IMR-90 (cell line): ENCODE measurements around the gene SFTA2. TPM values are rescaled to one million over a fixed set of nuclear protein-coding genes. Genes with fewer than 3 reads are reported as not detected.

Source experiments
- ATAC-seq: fragments of 200-7000 bp; cut with Tn5 transposase; 2 replicates; pipeline ENCODE4 v1.9.1; 2020; ENCODE audit warnings: low read depth, mild to moderate bottlenecking, moderate library complexity
- BruUV-seq: library from RNA; stranded (reverse); fragments of 400-500 nt; replicated peaks from 2 replicates; lab custom pipeline; 2021; lab: Mats Ljungman, UMichigan
- CTCF ChIA-PET: fragments of 300-600 bp; formaldehyde crosslinking; extraction: SDS; loops from one replicate; lab custom pipeline; 2021; ENCODE audit warnings: antibody characterized with exemption; lab: Yijun Ruan, JAX
- POLR2A ChIA-PET: fragments of 300-600 bp; sonication (Branson Sonifier 250); formaldehyde crosslinking; loops from one replicate; lab custom pipeline; 2022; ENCODE audit warnings: antibody characterized with exemption; ENCODE audit not compliant: unreplicated experiment; lab: Charles Lee
- DNase-seq: peaks from one replicate; pipeline ENCODE4 v3.0.0; 2013
- H2AFZ ChIP-seq: replicated peaks from 2 replicates; pipeline ENCODE3; 2013; ENCODE audit warnings: low read length, mild to moderate bottlenecking; ENCODE audit not compliant: poor library complexity
- H2AK5ac ChIP-seq: 2 replicates; pipeline ENCODE4 v1.6.1; 2013; ENCODE audit warnings: low read depth, low read length, inconsistent platforms
- H2AK9ac ChIP-seq: replicated peaks from 2 replicates; pipeline ENCODE3; 2013; ENCODE audit warnings: mild to moderate bottlenecking, low read depth, low read length, moderate library complexity; ENCODE audit not compliant: poor library complexity
- H2BK120ac ChIP-seq: 2 replicates; pipeline ENCODE4 v1.6.1; 2013; ENCODE audit warnings: low read depth, low read length, inconsistent platforms
- H2BK15ac ChIP-seq: 3 replicates; pipeline ENCODE4 v1.6.1; 2013; ENCODE audit warnings: low read depth, low read length, inconsistent platforms
- H2BK20ac ChIP-seq: 2 replicates; pipeline ENCODE4 v1.6.1; 2013; ENCODE audit warnings: low read depth, mild to moderate bottlenecking, inconsistent platforms, low read length, moderate library complexity
- H2BK5ac ChIP-seq: 2 replicates; pipeline ENCODE4 v1.6.1; 2013; ENCODE audit warnings: mild to moderate bottlenecking, low read depth, low read length, inconsistent platforms; ENCODE audit not compliant: poor library complexity, severe bottlenecking
- H3K14ac ChIP-seq: replicated peaks from 2 replicates; pipeline ENCODE4 v1.6.1; 2013; ENCODE audit warnings: low read depth, low read length, inconsistent platforms
- H3K18ac ChIP-seq: 2 replicates; pipeline ENCODE4 v1.6.1; 2013; ENCODE audit warnings: low read depth, low read length, control low read depth
- H3K23ac ChIP-seq: 2 replicates; pipeline ENCODE4 v1.6.1; 2013; ENCODE audit warnings: low read depth, low read length, inconsistent platforms
- H3K27ac ChIP-seq: 2 replicates; pipeline ENCODE4 v1.5.1; 2013; ENCODE audit warnings: mild to moderate bottlenecking, control low read depth, low read length; ENCODE audit not compliant: insufficient read depth
- H3K27me3 ChIP-seq: 2 replicates; pipeline ENCODE4 v1.6.1; 2013; ENCODE audit warnings: low read length; ENCODE audit not compliant: control insufficient read depth, insufficient read depth
- H3K36me3 ChIP-seq: 2 replicates; pipeline ENCODE4 v1.6.1; 2013; ENCODE audit warnings: low read length, mixed read lengths; ENCODE audit not compliant: control insufficient read depth, insufficient read depth
- H3K4ac ChIP-seq: 2 replicates; pipeline ENCODE4 v1.6.1; 2013; ENCODE audit warnings: low read depth, low read length, inconsistent platforms
- H3K4me1 ChIP-seq: 2 replicates; pipeline ENCODE4 v1.6.1; 2013; ENCODE audit warnings: low read length, mixed read lengths; ENCODE audit not compliant: control insufficient read depth, insufficient read depth
- H3K4me2 ChIP-seq: 2 replicates; pipeline ENCODE4 v1.6.1; 2013; ENCODE audit warnings: low read depth, mild to moderate bottlenecking, control low read depth, low read length, moderate library complexity
- H3K4me3 ChIP-seq: 2 replicates; pipeline ENCODE4 v1.5.1; 2013; ENCODE audit warnings: low read depth, mild to moderate bottlenecking, control low read depth, low read length, moderate library complexity; ENCODE audit not compliant: insufficient read depth
- H3K56ac ChIP-seq: 2 replicates; pipeline ENCODE4 v1.6.1; 2013; ENCODE audit warnings: low read length, inconsistent platforms; ENCODE audit not compliant: insufficient read depth; ENCODE audit errors: extremely low read depth
- H3K79me1 ChIP-seq, 2 experiments: 2 replicates each; pipeline ENCODE4 v1.6.1; 2013; ENCODE audit warnings: low read length in 2 of 2, inconsistent platforms in 1 of 2, low read depth in 1 of 2
- H3K9ac ChIP-seq: 2 replicates; pipeline ENCODE4 v1.6.1; 2013; ENCODE audit warnings: low read depth, low read length, control low read depth
- H3K9me1 ChIP-seq: 2 replicates; pipeline ENCODE4 v1.6.1; 2013; ENCODE audit warnings: low read length, inconsistent platforms; ENCODE audit not compliant: insufficient read depth
- H3K9me3 ChIP-seq: 2 replicates; pipeline ENCODE4 v1.6.1; 2013; ENCODE audit warnings: low read length; ENCODE audit not compliant: control insufficient read depth, insufficient read depth
- H4K20me1 ChIP-seq: 2 replicates; pipeline ENCODE4 v1.6.1; 2013; ENCODE audit warnings: low read length, inconsistent platforms; ENCODE audit not compliant: insufficient read depth
- H4K5ac ChIP-seq: 2 replicates; pipeline ENCODE4 v1.6.1; 2013; ENCODE audit warnings: mild to moderate bottlenecking, low read depth, low read length, control low read depth
- H4K8ac ChIP-seq, 2 experiments: 2 replicates each; pipeline ENCODE4 v1.6.1; 2013; ENCODE audit warnings: low read depth in 2 of 2, low read length in 2 of 2, control low read depth in 1 of 2, inconsistent platforms in 1 of 2
- H4K91ac ChIP-seq: 2 replicates; pipeline ENCODE4 v1.6.1; 2013; ENCODE audit warnings: low read depth, low read length, inconsistent platforms; ENCODE audit not compliant: insufficient read depth
- BHLHE40 ChIP-seq: fragments of 150-350 bp; IDR thresholded peaks from 2 replicates; pipeline ENCODE4 v1.6.1; 2016; ENCODE audit warnings: mild to moderate bottlenecking, low read depth, low read length
- CEBPB ChIP-seq: IDR thresholded peaks from 2 replicates; pipeline ENCODE4 v1.6.1; 2012; ENCODE audit warnings: low read depth, low read length, improper control_type of control experiment
- CHD1 ChIP-seq: IDR thresholded peaks from 2 replicates; pipeline ENCODE4 v1.6.1; 2012; ENCODE audit warnings: low read depth, low read length, improper control_type of control experiment
- CTCF ChIP-seq: conservative IDR thresholded peaks from 2 replicates; pipeline ENCODE4 v1.5.1; 2012; ENCODE audit warnings: mild to moderate bottlenecking, low read depth, low read length, improper control_type of control experiment
- ELK1 ChIP-seq: fragments of 150-350 bp; IDR thresholded peaks from 2 replicates; pipeline ENCODE4 v1.6.1; 2016; ENCODE audit warnings: low read depth, mild to moderate bottlenecking, low read length, moderate library complexity, borderline replicate concordance
- FOS ChIP-seq: fragments of 150-350 bp; IDR thresholded peaks from 2 replicates; pipeline ENCODE4 v1.6.1; 2016; ENCODE audit warnings: low read depth, low read length
- MAFK ChIP-seq: IDR thresholded peaks from 2 replicates; pipeline ENCODE4 v1.6.1; 2012; ENCODE audit warnings: low read depth, low read length, improper control_type of control experiment
- MAZ ChIP-seq: IDR thresholded peaks from 2 replicates; pipeline ENCODE4 v1.6.1; 2012; ENCODE audit warnings: low read depth, mild to moderate bottlenecking, low read length, improper control_type of control experiment, moderate library complexity, borderline replicate concordance
- MXI1 ChIP-seq: IDR thresholded peaks from 2 replicates; pipeline ENCODE4 v1.6.1; 2012; ENCODE audit warnings: low read depth, mild to moderate bottlenecking, low read length, moderate library complexity, borderline replicate concordance
- NFE2L2 ChIP-seq: fragments of 150-350 bp; IDR thresholded peaks from 2 replicates; pipeline ENCODE4 v1.6.1; 2016; ENCODE audit warnings: low read depth, mild to moderate bottlenecking, low read length
- POLR2A ChIP-seq: IDR thresholded peaks from 2 replicates; pipeline ENCODE4 v1.6.1; 2012; ENCODE audit warnings: mild to moderate bottlenecking, low read depth, low read length
- RAD21 ChIP-seq: IDR thresholded peaks from 2 replicates; pipeline ENCODE4 v1.6.1; 2012; ENCODE audit warnings: low read length, improper control_type of control experiment
- RCOR1 ChIP-seq: IDR thresholded peaks from 2 replicates; pipeline ENCODE4 v1.6.1; 2012; ENCODE audit warnings: mild to moderate bottlenecking, low read length, improper control_type of control experiment; ENCODE audit not compliant: insufficient replicate concordance
- USF2 ChIP-seq: fragments of 150-350 bp; IDR thresholded peaks from 2 replicates; pipeline ENCODE4 v1.6.1; 2017; ENCODE audit warnings: mild to moderate bottlenecking, antibody characterized with exemption, low read length, low read depth
- WGBS, 2 experiments: methylation state at CpG; one replicate each; pipeline versions ENCODE4 v1.1.5 to v1.1.7; 2013; ENCODE audit warnings: missing lambda C conversion rate in 2 of 2; ENCODE audit not compliant: insufficient read length in 1 of 2; ENCODE audit errors: extremely low coverage in 2 of 2; 5-methylcytosine and 5-hydroxymethylcytosine counted together
- dilution Hi-C: fragments of 300-500 bp; cut with HindIII; formaldehyde crosslinking; loops from one replicate; pipeline ENCODE4 v1.14.3; 2018; ENCODE audit warnings: low sequenced_read_pairs; ENCODE audit not compliant: unreplicated experiment
- in situ Hi-C: fragments of 300-500 bp; cut with MboI; formaldehyde crosslinking; loops from 3 replicates; pipeline ENCODE4 v1.14.3; 2019; ENCODE audit warnings: low sequenced_read_pairs, inconsistent platforms, mixed read lengths
- intact Hi-C: fragments of 100-400 bp; cut with micrococcal nuclease; formaldehyde crosslinking; loops from 2 replicates; pipeline ENCODE4 v1.10.0; 2022
- polyA plus RNA-seq, 3 experiments: library from polyadenylated mRNA; depleted of rRNA; stranded (reverse); fragments of >200 nt; gene quantifications; 2 replicates each; pipeline ENCODE4 v1.2.3, GENCODE V29; 2012; ENCODE audit warnings: low replicate concordance in 1 of 3
- total RNA-seq: library from RNA; depleted of rRNA; stranded (reverse); fragments of >200 nt; gene quantifications from 2 replicates; pipeline ENCODE4 v1.2.3, GENCODE V29; 2012

SFTA2 gene
- total and polyA plus RNA-seq, 2 of the 4 experiments (the other 2 are of a cell fraction): not detected

DNA sequence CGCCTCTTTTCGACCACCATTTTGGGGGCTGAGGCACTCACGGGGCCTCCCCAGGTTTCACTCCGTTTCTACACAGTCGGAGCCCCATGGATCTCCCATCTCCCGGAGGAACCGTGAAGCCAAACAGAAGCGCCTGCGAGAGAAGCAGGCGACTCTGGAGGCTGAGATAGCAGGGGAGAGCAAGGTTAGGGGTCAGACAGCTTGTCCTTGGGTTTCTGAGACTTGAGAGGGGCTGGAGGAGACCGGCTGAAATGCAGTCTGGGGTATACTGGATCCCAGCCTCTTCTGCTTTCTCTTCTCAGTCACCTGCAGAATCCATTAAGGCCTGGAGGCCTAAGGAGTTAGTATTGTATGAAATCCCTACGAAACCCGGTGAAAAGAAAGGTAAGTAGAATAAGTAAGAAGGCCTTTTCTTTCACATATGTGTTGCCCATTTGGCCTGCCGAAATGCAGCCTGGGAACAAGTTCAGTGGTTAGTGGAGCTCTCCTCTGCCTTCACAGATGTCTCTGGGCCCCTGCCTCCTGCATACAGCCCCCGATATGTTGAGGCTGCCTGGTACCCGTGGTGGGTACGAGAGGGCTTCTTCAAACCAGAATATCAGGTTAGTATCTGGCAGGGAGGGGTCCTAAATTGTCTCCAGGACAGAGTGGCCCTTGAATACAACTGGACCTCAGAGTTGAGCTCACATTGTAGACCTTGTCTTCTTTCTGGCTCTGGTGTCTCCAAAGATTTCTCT lies 16.9 kb downstream of the SFTA2 start:
- Histone ChIP-seq H4K91ac (peak overlapping the region; percentile 90), H3K23ac (peak overlapping the region; percentile 92), H3K27me3 (no peaks in the 10 kb centered on the region), H4K20me1 (no peaks in the 10 kb centered on the region), H4K8ac (peak overlapping the region; percentile 100), H3K56ac (peak overlapping the region; percentile 85), H3K9me1 (no peaks in the 10 kb centered on the region), H2BK15ac (peak overlapping the region; percentile 44; the same call in 1 of the 3 replicates), H3K9ac (peak overlapping the region; percentile 90), H3K36me3 (peaks cover 26% of the 10 kb centered on the region), H3K79me1 (peaks cover 5 to 6% of the 10 kb centered on the region in 2 experiments; a peak in 1 of 4 replicates), H3K14ac (peak overlapping the region; percentile 97), H2AK9ac (peak overlapping the region; percentile 97), H2AK5ac (peak overlapping the region; percentile 95), H3K4me1 (peaks cover 12% of the 10 kb centered on the region), H3K4me3 (peak overlapping the region; percentile 44; the same call in 1 of the 2 replicates), H3K9me3 (no peaks in the 10 kb centered on the region), H3K18ac (peak overlapping the region; percentile 62; the same call in 1 of the 2 replicates), H4K5ac (peak overlapping the region; percentile 92), H3K27ac (peak overlapping the region; percentile 82), H2BK120ac (peak overlapping the region; percentile 51), H2BK20ac (0 out of 2 replicates have a peak overlapping the region, but pooled peaks have one; percentile 43), H3K4ac (peak overlapping the region; percentile 98), H3K4me2 (peak overlapping the region; percentile 91), H2BK5ac (peak overlapping the region; percentile 84), H2AFZ (peak overlapping the region; percentile 99)
- POLR2A ChIA-PET: no interaction called here
- ATAC-seq (no peak), DNase-seq (no peak)
- 40% methylated on average over 1 of the region's 17 CpGs; no CpG with 5 or more reads in 1 of the 2 experiments for WGBS, 2 experiments
- CTCF ChIA-PET: interaction anchor here (1.0 to 3.6 kb wide), 10 partner anchors 11 to 172 kb away, joined by 3 to 31 read pairs (median 10); no protein-coding TSS in a partner anchor
- in situ Hi-C loops (loop anchor here (5.0 kb wide), 1 partner anchor 162 kb away; no protein-coding TSS in a partner anchor), dilution Hi-C loops (no loop called here), intact Hi-C loops (loop anchor here (1.0 to 10.0 kb wide), 4 partner anchors 87 to 280 kb away; no protein-coding TSS in a partner anchor)
- no TSS peak for BruUV-seq
- TF ChIP-seq RCOR1: no peak
- TF ChIP-seq CTCF: no peak
- no peak for TF ChIP-seq FOS
- no peak for TF ChIP-seq USF2
- no peak for TF ChIP-seq CEBPB
- TF ChIP-seq BHLHE40: no peak
- TF ChIP-seq ELK1: no peak
- TF ChIP-seq MAZ: no peak
- no peak for TF ChIP-seq MXI1
- TF ChIP-seq RAD21: no peak
- no peak for TF ChIP-seq MAFK
- no peak for TF ChIP-seq NFE2L2
- no peak for TF ChIP-seq CHD1
- no peak for TF ChIP-seq POLR2A
